ENCODE data around the gene ARHGAP24.

Gene ARHGAP24

DNA sequence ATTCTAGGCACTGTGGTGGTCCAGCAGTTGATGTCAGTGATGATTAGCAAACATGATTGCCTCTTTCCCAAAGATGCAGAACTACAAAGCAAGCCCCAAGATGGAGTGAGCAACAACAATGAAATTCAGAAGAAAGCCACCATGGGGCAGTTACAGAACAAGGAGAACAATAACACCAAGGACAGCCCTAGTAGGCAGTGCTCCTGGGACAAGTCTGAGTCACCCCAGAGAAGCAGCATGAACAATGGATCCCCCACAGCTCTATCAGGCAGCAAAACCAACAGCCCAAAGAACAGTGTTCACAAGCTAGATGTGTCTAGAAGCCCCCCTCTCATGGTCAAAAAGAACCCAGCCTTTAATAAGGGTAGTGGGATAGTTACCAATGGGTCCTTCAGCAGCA is 519.6 kb downstream of the ARHGAP24 start:
- H3K27me3 Mint-ChIP-seq (ENCODE audit: low read depth): no peaks in the 10 kb centered on the region
- H3K9me3 Mint-ChIP-seq: no peaks in the 10 kb centered on the region
- TF ChIP-seq CTCF (IDR thresholded peaks at IDR 0.05; ENCODE audit: unreplicated experiment in 3 of 3): no peak
- H3K36me3 Mint-ChIP-seq (ENCODE audit: low read depth): peaks cover 57% of the 10 kb centered on the region
- H3K4me1 Mint-ChIP-seq: peaks cover 13% of the 10 kb centered on the region
- no peak overlapping the region for H3K4me3 Mint-ChIP-seq
- no peak overlapping the region for H3K27ac Mint-ChIP-seq

GRCh38 chr4:85995361-85995760 is 520.4 kb downstream of the ARHGAP24 start:
- no peak for TF ChIP-seq CTCF (IDR thresholded peaks at IDR 0.05; ENCODE audit: unreplicated experiment in 3 of 3)
- H3K4me1 Mint-ChIP-seq: peaks cover 20% of the 10 kb centered on the region
- H3K27ac Mint-ChIP-seq: no peak overlapping the region

DNA sequence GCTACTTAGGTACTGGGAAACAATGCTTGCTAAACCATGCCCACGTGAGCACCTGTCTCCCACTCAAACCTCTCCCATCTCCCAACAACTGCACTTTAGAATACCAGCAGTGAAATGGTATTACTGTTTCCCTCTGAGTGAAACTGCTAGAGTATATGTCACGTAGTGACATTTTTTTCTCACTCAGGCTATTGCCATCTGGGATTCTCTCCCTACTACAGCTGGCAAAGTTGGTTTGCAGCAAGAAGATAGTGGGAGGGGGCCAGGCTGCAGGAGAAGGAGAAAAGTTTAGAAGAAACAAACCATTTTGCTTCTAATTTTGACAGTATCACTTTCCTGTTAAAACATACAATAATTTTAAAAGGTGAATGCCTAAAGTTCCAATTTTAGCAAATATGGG is 526.6 kb downstream of the ARHGAP24 start:
- H3K9me3 Mint-ChIP-seq: no peaks in the 10 kb centered on the region
- no peak overlapping the region for H3K4me3 Mint-ChIP-seq
- H3K27ac Mint-ChIP-seq: no peak overlapping the region
- peaks cover 25% of the 10 kb centered on the region for H3K4me1 Mint-ChIP-seq
- H3K36me3 Mint-ChIP-seq (ENCODE audit: low read depth): peaks cover 38% of the 10 kb centered on the region
- TF ChIP-seq CTCF (IDR thresholded peaks at IDR 0.05; ENCODE audit: unreplicated experiment in 3 of 3): no peak
- no peaks in the 10 kb centered on the region for H3K27me3 Mint-ChIP-seq (ENCODE audit: low read depth)

More at GRCh38 chr4:85995361-85995760, 520.4 kb downstream of the ARHGAP24 start:
- Mint-ChIP-seq H3K27me3 (ENCODE audit: low read depth) (no peaks in the 10 kb centered on the region), H3K9me3 (no peaks in the 10 kb centered on the region), H3K36me3 (ENCODE audit: low read depth) (peaks cover 61% of the 10 kb centered on the region), H3K4me3 (no peak overlapping the region)

DNA sequence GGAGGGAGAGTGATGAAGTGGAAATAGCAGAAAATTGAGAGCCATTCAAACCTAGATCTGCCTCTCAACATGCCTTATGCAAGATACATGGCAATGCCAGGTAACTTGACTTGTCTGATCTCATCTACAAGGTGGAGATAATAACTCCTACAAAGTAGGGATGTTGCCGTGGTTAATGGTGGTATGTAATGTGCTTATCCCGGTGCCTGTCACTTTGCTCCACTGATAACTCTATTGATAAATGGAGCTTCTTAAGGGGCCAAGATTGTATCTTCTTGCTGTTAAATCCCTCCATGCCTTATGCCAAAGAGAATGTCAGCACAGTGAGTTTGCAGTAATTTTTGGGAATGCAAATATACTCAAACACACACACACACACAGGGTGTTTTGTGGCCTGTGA is 529.1 kb downstream of the ARHGAP24 start:
- no peak for TF ChIP-seq CTCF (IDR thresholded peaks at IDR 0.05; ENCODE audit: unreplicated experiment in 3 of 3)
- Mint-ChIP-seq H3K4me1 (peaks cover 20% of the 10 kb centered on the region), H3K27ac (no peak overlapping the region), H3K9me3 (no peaks in the 10 kb centered on the region), H3K36me3 (ENCODE audit: low read depth) (peaks cover 27% of the 10 kb centered on the region), H3K4me3 (no peak overlapping the region), H3K27me3 (ENCODE audit: low read depth) (no peaks in the 10 kb centered on the region)

DNA sequence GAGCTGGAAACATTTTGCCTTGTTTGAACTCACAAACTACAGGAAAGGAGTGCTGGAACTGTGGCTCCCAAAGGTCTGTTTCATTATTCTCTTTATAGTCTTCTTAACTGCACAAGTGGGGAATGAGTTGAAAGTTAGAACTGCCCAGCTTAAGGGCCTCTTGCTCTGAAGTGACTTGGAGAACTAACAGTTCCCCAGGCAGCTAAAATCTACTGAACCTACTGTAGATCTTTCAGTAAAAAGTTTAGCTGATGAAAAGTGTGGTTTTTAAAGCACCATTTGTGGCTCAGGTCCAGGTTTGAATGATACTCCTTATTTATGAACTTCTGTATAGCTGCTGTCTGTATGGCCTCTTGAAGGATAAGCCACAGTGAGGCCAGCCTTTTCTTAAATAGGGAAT is 531.1 kb downstream of the ARHGAP24 start:
- Mint-ChIP-seq H3K27me3 (ENCODE audit: low read depth) (no peaks in the 10 kb centered on the region), H3K4me3 (no peak overlapping the region), H3K36me3 (ENCODE audit: low read depth) (peaks cover 20% of the 10 kb centered on the region), H3K27ac (no peak overlapping the region), H3K9me3 (no peaks in the 10 kb centered on the region), H3K4me1 (peaks cover 17% of the 10 kb centered on the region)
- no peak for TF ChIP-seq CTCF (IDR thresholded peaks at IDR 0.05; ENCODE audit: unreplicated experiment in 3 of 3)

GRCh38 chr4:86007042-86007441 is 532.1 kb downstream of the ARHGAP24 start:
- H3K4me1 Mint-ChIP-seq: peaks cover 19% of the 10 kb centered on the region
- TF ChIP-seq CTCF (IDR thresholded peaks at IDR 0.05; ENCODE audit: unreplicated experiment in 3 of 3): no peak
- H3K27me3 Mint-ChIP-seq (ENCODE audit: low read depth): no peaks in the 10 kb centered on the region
- H3K4me3 Mint-ChIP-seq: no peak overlapping the region
- H3K36me3 Mint-ChIP-seq (ENCODE audit: low read depth): peaks cover 18% of the 10 kb centered on the region
- H3K27ac Mint-ChIP-seq: no peak overlapping the region
- no peaks in the 10 kb centered on the region for H3K9me3 Mint-ChIP-seq
